GM18861 (cell line): ENCODE measurements around the gene TMEM178B.
"Not testable (repeated sequence)": the region's sequence is repeated elsewhere in the genome, so short reads cannot be mapped to it uniquely, and the experiment has no call there.

Source experiments
- ATAC-seq: cut with Tn5 transposase; IDR thresholded peaks from one replicate; pipeline ENCODE4 v1.9.1; 2021; ENCODE audit not compliant: unreplicated experiment

The TMEM178B gene

GRCh38 chr7:141133646-141134045, 59.8 kb downstream of the TMEM178B start:
- ATAC-seq = no peak

GRCh38 chr7:141142058-141142457, 68.2 kb downstream of the TMEM178B start:
- no peak for ATAC-seq

GRCh38 chr7:141144921-141145629, 71.2 kb downstream of the TMEM178B start:
- ATAC-seq = no peak

DNA sequence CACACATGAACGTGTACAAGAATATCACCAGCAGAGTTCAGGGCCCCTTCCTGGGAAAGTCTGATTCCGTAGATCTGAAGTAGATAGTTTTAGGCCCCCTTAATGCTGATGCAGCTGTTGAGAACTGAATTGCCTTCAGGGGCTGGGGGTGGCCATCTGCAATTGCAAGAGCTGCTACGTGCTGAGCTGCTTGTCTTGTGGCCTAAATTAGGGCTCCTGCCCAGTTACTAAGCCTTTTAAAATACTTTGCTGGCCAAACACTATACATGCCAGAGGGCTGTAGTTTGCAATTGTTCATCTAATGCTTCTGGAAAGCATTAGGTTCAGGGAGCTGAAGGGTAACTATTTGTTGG, 71.7 kb downstream of the TMEM178B start:
- no peak for ATAC-seq

DNA sequence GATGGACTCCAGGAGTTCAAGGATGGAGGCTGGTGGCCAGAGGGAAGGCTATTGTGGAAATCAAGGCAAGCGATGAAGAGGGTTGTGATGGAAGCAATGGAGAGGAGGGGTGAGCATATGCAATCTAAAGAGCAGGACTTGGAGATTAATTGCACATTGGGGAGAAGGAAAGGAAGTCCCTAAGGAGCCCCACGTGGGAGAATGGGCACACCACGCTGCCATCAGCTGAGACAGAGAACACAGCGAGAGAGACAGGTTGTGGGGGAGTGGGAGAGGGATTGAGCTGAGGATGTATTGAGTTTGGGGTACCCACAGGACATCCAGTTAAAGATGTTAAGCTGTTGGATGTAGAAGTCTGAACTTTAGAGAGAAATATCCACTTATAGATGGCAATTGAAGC, 73.6 kb downstream of the TMEM178B start:
- ATAC-seq = no peak

DNA sequence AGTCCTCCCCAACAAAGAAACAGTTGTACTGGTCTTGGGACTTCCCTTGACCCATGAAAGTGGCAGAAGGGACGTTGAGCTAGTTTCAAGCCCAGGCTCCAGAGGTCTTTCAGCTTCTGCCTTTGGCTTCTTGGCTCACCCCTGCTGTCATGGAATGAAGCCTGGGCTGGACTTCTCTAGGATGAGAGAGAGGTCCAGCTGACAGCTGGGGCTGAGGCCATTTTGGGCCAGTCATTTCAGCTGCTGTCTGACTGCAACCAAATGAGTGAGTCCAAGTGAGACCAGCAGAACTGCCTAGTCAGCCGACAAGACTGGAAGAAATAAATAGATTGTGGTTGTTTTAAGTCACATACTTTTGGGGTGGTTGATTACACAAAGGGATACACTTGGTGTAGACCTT, 76.6 kb downstream of the TMEM178B start:
- no peak for ATAC-seq

- no peak for ATAC-seq
These were observed 77.9 kb downstream of the TMEM178B start for GRCh38 chr7:141151746-141152145.

GRCh38 chr7:141153231-141153630, 79.4 kb downstream of the TMEM178B start:
- ATAC-seq = no peak

GRCh38 chr7:141154131-141154732, 80.4 kb downstream of the TMEM178B start:
- ATAC-seq = no peak

DNA sequence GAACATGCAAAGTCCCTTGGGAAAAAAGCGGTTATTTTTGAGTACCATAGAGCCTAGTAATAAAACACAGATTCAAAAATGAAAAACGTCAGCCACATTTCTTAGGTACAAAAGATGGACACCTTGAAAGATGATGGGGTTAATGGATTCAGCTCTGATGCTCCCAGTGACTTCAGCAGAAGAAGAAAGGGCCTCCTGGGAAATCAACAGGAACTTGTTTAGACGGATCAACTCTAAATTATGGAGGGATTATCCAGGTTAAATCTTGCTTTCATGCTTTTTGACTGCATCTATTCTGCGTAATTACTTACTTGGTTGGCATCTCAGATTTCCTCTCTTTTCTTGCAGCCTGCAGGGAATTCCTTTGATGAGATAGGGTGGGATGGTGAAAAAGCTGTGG, 82.5 kb downstream of the TMEM178B start:
- ATAC-seq = no peak

DNA sequence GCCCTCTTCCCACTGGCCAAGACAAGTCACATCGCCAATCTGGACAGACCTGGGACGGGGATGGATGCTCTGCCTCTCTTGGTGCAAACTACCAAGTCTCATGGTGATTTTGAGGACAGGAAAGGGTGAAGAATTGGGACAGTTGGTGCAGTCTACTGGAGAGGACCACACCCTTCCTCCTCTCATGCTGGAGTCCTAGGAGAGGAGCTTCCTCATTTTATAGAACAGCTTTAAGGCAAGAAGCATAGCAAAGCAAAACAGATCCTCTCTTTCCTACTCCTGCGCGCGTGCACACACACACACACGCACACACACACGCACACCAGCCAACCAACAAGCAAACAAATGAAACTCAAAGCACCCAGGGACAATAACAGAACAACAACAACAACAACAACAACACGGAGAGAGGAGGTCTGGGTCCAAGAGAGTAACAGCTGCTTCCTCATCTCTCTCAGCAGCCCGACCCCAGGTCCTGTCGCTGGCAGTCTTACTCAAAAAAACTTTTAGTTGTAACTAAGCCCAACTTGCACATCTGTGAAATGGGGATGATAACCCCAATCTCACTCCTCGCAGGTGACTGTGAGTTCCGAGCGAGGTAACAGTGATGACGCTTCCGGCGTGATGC, 83.4 kb downstream of the TMEM178B start:
- no peak for ATAC-seq

- ATAC-seq = no peak
These were observed 84.7 kb downstream of the TMEM178B start for GRCh38 chr7:141158561-141158960.

DNA sequence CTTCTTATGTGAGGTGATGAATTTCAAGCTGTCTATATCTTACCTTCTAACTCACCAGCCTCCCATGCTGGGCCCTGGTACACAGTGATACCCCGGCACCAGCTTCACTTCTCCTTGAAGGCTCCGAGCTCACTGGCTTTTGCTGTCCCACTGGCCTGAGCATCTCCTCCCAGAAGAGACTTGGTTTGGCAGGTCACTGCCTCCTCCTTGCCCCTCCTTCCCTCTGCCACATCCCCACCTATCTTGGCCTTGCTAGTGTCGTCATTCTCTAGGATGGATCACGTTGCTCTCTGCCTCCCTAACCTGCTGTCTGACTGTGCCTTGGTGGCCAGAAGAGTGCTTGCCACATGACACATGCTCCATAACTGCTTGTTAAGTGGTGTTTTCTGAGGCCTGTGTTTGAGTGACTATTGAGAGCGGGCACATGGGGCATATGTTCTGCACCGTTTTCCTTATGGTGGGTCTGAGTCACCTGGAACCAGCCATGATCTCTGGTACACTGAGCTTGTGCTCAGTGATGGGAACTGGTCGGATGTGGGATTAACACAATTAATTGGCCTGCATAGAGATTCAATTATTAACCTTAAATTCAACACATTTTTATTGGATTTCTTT, 86.5 kb downstream of the TMEM178B start:
- no peak for ATAC-seq

- ATAC-seq = no peak
These were observed 88.0 kb downstream of the TMEM178B start for GRCh38 chr7:141161550-141162535.

DNA sequence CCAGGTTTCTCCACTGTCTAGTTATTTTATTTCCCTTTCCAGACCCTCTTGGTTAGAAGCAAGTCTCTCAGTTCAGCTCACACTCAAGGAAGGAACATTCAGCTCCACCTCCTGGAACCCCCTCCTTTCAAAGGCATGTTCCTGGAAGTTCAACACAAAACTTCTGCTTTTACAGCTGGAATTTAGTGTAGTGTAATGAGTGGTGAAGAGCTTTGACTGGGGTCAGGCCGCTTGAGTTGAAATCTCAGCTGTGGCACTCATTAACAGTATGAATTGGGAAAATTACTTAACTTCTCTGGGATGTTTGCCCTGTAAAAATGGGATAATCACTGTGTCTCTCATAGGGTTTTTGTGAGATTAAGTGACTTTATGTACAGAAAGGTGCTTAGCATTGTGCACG, 91.7 kb downstream of the TMEM178B start:
- ATAC-seq = no peak

DNA sequence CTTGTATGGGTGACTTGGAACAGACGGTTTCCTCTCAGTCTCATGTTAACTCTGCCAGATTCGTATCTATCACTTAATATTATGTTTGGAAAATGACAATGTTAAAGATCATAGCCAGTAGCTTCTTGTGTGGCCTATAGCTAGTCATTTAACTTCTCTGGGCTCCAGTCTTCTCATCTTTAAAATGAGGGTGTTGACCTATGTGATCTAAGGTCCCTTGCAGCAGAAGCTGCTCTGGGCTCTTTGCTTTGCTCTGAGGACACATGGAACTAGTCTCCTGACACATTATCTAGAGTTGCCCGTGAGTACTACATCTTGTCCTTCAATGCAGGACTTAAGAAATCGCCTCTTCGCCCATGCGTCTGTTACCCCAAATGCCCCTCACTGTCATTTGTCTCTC, 93.1 kb downstream of the TMEM178B start:
- no peak for ATAC-seq

GRCh38 chr7:141167381-141167964, 93.6 kb downstream of the TMEM178B start:
- no peak for ATAC-seq

DNA sequence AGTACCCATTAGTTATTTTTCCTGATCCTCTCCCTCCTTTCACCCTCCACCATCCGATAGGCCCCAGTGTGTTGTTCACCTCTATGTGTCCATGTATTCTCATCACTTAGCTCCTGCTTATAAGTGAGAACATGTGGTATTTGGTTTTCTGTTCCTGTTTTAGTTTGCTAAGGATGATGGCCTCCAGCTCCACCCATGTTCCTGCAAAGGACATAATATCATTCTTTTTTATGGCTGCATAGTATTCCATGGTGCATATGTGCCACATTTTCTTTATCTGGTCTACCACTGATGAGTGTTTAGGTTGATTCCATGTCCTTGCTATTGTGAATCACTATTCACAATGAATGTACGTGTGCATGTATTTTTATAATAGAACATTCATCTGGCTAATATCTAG, 95.3 kb downstream of the TMEM178B start:
- ATAC-seq = not testable (repeated sequence)

GRCh38 chr7:141175728-141176127, 101.9 kb downstream of the TMEM178B start:
- not testable (repeated sequence) for ATAC-seq

DNA sequence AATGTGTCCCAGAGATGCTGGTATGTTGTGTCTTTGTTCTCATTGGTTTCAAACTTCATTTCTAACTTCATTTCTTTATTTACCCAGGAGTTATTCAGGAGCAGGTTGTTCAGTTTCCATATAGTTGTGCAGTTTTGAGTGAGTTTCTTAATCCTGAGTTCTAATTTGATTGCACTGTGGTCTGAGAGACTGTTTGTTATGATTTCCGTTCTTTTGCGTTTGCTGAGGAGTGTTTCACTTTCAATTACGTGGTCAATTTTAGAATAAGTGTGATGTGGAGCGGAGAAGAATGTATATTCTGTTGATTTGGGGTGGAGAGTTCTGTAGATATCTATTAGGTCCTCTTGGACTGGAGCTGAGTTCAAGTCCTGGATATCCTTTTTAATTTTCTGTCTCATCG, 103.3 kb downstream of the TMEM178B start:
- ATAC-seq = not testable (repeated sequence)
